ENCODE data around the gene ACAP1. TPM values are rescaled to one million over a fixed set of nuclear protein-coding genes. Genes with fewer than 3 reads are reported as not detected.

ACAP1 gene, protein sequence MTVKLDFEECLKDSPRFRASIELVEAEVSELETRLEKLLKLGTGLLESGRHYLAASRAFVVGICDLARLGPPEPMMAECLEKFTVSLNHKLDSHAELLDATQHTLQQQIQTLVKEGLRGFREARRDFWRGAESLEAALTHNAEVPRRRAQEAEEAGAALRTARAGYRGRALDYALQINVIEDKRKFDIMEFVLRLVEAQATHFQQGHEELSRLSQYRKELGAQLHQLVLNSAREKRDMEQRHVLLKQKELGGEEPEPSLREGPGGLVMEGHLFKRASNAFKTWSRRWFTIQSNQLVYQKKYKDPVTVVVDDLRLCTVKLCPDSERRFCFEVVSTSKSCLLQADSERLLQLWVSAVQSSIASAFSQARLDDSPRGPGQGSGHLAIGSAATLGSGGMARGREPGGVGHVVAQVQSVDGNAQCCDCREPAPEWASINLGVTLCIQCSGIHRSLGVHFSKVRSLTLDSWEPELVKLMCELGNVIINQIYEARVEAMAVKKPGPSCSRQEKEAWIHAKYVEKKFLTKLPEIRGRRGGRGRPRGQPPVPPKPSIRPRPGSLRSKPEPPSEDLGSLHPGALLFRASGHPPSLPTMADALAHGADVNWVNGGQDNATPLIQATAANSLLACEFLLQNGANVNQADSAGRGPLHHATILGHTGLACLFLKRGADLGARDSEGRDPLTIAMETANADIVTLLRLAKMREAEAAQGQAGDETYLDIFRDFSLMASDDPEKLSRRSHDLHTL
- total RNA-seq, result 0.50 and 1.2 TPM in 2 replicates

DNA sequence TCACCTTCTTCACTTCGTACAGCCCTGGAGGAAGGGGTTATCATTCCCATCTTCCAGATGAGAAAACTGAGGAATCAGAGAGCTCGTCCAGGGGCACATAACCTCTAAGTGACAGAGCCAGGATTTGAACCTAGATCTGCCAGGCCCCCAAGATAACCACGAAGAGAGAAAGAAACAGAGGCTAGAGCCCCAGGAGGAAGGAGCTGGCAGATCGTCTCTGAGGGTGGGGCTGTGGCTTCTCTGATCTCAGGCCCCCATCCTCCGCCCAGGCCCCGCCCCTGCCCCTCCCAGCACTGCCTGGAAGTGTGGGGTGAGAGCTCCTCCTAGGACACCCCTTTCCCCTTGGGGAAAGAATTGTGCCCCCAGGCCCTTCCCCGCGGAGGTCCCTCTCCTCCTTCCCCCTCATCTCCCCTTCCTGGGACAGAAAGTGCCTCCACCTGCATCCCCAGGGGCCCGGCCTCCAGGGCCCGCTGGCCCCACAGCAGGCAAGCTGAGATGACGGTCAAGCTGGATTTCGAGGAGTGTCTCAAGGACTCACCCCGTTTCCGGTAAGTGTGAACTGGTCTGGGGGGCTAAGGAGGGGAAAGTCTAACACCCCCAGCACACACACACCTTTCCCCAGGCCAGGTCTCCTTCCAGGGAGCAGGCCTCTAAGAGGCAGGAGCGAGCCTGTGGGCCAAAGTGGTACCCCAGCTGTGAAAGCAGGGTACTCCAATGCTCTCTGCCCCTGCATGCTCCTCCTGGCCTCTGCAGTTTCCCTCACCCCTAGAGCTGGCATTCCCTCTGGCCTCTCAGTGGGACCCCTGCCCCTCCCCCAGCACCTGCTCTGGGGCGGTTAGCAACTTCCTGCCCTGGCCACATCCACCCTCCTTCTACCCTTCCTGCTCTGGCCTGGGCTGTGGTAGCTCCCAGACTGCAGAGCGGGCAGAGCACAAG, at the start of gene ACAP1:
TSS of gene ACAP1 (plus strand) at position 290 of the 936 bp plus-strand sequence. CDS start at position 496, 206 bp downstream.

DNA sequence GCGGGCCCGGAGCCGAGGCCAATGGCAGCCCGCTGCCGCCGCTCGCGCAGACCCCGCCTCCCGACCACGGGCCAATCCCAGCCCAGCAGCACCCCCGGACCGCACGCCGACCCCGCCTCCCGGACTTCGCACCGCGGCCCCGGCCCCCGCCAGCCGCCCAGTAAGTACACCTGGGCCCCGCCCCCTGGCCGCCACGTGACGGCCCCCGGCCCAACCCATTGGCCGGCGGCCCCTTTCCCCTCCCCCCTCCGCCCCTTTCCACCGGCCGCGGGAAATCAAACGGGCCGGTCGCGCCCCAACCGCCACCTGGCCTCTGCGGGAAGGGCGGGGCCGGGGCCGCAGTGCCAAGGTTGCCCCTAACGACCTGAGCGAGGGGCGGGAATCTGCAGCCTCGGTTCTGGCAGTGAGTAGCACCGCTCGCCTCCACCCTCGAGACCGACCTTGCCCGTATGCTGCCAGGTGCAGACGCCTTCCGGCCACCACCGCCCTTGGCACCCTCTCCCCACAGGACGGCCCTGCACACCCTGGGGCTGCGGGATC, 41.6 kb upstream of the ACAP1 start, which contains the start of gene YBX2:
TSS of gene YBX2 (minus strand) at position 26 of the 540 bp plus-strand sequence. CDS start 139 bp downstream, outside the sequence.

DNA sequence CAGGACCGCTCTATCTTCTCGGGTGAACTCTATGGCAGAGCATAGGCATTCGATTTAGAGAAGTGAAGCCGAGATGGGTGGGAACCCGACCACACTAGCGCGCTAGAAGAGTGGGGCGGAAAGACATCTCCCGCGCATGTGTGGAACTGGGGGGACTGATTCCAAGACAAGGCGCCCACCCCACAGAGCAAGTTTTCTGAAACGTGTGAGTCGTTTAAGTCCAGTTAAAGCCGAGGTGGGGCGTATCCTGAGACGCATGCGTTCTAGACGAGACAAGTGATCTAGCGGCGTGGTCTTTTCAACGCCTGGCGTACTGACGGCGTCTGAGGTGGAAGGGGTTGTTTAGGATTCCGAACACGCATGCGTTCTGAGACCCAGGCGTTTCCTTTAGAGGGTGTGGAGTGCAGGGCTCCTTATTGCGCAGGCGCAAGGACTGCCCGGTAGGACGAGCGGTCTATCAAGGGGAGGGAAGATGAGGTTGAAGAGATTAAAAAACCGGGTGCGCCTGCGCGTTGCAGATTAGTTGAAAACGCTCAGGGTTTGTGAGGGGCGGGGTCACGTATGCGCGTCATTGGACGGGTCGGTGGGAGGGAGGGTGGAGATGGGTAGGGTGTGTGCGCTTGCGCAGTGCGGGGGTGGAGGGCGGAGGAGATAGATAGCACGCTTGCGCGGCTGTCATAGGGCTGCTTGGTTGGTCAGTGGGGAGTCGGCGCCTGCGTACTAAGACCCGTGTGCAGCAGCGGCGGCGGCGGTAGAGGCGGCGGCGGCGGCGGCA, 29.2 kb upstream of the ACAP1 start, which contains the start of gene EIF5A:
TSS of gene EIF5A (plus strand) at position 718 of the 775 bp plus-strand sequence. CDS start 2,008 bp downstream, outside the sequence.

DNA sequence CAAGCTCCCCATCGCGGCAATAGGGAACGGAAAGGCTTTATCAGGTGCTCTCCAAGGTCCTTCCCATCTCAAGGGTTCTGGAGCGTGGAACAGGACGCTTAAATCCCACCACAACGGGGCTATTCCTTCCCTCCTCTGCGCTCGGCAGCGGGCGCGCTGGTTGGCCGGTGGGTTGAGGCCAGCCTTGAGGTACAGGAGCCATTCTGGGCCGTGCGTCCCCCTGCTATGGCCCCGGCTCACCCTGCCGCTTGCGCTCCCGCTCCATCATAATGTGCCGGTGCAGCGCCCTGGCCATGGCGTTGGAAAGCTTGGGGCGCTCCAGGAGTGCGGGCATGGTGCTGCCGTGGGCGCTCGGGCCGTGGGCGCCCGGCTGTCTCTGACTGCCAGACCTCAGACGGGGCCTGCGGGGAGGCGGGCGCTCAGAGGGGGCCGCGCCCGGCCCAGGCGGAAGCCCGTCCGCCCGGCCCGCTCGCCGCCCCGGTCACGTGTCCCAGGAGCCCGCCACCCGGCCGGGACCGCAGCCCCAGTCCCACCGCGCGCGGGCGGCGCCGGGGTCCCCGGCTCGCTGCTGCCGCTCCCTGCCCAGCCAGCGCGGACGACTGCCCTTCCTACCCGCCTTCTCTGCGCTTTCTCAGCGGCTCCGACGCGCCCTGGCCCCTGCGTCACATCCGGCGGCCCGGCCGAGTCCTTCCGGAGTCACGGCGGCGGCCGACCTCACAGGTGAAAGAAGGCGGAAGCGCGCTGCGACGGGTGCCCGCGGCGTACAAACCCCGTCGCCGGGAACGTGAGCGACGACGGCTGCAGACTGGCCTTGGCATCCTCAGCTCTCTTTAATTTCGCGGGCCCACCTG, 21.4 kb upstream of the ACAP1 start, which contains the start of gene GPS2:
TSS of gene GPS2 (minus strand) at position 642 of the 851 bp plus-strand sequence. CDS start at position 334, 308 bp downstream.

DNA sequence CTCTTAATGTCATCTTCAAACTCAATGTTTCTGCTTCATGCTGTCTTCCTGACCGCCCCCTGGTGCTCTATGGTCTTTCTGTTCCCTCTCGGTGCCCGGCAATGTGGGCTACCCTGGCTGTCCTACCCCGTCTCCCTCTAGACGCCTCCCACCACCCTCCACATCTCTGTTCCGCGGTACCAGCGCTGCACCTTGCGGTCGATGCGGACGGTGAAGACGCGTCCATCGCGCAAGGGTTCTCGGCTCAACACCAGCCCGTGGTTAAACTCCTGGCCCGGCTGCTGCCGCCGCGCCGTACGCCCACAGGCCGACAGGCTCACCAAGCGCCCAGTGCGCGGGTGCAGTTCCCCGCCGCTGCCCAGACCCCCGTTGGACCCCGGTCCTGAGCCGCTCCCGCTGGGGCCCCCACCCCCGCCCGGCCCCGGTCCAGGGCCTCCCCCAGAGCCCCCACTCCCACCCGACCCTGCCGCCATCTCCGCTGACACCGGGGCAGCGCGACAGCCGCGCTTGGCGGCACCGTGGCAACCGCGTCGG, 7.4 kb upstream of the ACAP1 start, which contains the start of gene NEURL4:
TSS of gene NEURL4 (minus strand) at position 496 of the 534 bp plus-strand sequence. CDS start at position 473, 23 bp downstream.

DNA sequence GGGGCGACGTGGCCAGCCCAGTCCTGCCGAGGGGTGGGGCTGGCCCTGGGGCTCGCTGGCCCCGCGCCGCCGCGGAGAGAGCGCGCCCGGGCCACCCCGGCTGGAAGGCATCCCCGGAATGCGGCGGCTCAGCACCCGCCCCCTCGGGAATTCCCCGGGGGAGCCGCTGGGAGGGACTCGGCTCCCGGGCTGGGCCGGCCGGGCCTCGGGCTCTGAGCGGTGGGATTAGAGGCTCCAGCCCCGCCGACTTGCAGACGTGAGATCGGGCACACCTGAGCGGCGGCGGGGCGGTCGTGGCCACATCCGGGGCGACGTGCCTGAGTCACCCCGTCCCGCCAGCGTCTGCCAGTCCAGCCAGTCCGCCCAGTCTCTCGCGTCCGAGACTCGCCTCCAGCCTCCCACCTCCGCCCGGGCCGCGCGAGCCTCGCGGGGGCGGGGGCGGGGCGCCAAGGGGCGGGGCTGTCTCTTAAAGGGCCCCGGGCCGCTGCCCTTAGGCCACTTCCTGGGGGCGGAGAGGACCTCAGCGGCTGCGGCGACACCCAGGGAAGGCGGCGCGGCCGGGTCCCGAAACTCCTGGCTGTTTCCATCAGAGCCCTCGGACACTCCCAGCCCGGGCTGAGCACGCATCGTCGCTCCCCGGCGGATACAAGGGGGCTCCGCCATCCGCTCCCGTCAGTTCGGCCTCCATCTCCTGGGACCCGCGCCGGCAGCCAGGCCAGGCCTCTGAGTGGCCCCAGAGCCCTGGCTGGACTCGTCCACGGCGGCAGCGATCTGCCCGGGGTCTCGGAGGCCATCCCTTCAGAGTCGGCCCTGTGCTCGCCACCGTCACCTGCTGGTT, 15.6 kb downstream of the ACAP1 start, which contains the start of gene KCTD11:
TSS of gene KCTD11 (plus strand) at position 498 of the 838 bp plus-strand sequence.

DNA sequence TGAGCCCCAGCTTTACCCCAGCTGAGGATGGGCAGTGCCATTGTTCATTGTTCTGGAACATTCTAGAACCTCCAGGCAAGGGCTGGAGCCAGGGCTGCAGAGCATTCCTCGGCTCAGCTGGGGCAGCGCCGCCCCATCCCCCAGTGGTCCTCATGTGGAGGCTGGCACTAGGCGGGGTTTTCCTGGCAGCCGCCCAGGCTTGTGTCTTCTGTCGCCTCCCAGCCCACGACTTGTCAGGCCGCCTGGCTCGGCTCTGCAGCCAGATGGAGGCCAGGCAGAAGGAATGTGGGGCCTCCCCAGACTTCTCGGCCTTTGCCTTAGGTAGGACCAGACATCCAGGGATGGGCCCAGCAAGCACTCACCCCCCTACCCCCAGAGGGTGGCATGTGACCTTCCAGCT, 18.7 kb downstream of the ACAP1 start, which contains the start of gene TMEM95:
TSS of gene TMEM95 (plus strand) at position 104 of the 400 bp plus-strand sequence. CDS start at position 153, 49 bp downstream.

DNA sequence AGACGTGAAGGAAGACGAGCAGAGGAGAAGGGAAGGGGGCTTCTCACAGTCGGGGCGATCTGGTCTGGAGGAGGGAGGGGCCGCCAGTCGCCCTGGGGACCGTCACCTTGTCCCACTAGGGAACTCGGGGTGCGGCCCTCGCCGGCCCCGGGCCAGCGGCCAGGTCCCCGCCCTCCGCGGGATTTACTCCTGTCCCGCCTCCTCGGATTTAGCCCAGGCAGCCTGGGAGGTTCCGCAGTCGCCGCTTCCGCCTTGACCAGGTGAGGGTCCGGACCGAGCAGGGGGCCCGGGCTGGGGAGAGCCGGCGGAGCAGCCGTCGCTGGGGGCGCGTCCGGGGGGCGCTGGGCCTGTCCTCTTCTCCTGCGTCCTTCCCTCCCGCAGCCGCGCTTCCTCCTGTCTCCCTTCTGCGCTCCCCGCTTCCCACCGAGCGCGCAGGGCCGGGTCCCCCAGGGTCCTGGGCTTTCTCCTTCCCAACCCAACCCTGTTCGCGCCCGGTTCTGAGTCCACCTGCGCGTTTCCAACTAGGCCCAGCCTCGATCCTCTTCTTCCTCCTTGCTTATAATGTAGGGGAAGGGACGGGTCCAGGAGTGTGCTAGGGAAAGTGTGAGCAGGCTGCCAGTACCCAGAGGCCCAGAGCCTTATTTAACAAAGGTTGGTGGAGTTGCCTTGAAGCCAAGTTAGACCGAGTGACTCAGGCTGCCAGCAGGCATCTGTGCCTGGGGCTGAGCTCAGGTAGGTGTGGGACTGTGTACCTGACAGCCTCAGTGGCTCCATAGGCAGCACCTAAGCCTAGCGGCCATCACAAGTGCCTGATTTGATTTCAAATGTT, 44.7 kb downstream of the ACAP1 start, which contains the start of gene TNK1:
TSS of gene TNK1 (plus strand) at position 235 of the 829 bp plus-strand sequence. CDS start 1,838 bp downstream, outside the sequence.

DNA sequence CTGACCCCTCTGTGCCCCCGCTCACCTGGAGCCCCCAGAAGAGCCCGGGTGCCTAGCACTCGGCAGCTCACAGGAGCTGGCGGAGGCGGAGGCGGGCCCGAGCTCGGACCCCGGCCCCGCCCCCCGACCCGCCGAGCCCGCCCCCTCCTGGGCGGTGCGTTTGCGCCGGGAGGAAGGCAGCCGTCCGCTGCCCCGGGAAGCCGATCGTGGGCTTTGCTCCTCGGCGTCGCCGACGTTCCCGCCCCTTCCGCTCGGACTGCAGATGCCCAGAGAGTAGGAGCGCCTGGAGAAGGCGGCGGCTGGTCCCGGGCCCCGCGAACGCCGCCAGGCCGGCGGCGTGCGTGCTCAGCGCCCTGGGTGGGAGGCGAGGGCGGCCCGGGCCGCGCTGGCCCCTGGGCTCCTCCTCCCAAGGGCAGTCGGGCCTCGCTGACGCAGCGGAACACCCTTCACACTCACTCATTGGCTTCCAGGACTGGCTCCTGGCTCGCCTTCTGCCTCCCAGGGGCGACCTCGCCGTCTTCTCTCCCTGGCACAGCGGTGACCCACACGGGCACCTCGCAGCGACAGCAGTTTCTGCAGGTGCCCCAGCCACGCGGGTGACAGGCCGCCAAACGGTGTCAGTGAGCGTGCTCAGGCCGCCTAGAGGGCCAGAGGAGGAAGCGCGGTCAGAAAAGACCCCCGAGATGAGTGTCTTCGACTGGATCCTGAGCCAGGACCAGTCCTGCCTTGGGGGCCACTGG, 58.3 kb downstream of the ACAP1 start, which contains the start of gene PLSCR3:
TSS of gene PLSCR3 (minus strand) at position 74 of the 740 bp plus-strand sequence. CDS start 415 bp downstream, outside the sequence.

Other genes starting within 250 kb of the ACAP1 start
- gene ASGR2, start 221.7 kb upstream of the ACAP1 start, total RNA-seq, result not detected in 2 replicates
- 0.34 and 1.2 TPM in 2 replicates for gene ASGR1, start 157.2 kb upstream of the ACAP1 start, total RNA-seq
- gene DLG4, start 116.7 kb upstream of the ACAP1 start, total RNA-seq, result 7.9 and 8.9 TPM in 2 replicates
- gene ACADVL, start 116.6 kb upstream of the ACAP1 start, total RNA-seq, result 179 and 194 TPM in 2 replicates
- 57.5 and 65.3 TPM in 2 replicates for gene DVL2, start 102.0 kb upstream of the ACAP1 start, total RNA-seq
- 41.5 and 42.4 TPM in 2 replicates for gene PHF23, start 97.1 kb upstream of the ACAP1 start, total RNA-seq
- gene GABARAP, start 94.1 kb upstream of the ACAP1 start, total RNA-seq, result 213 and 286 TPM in 2 replicates
- gene CTDNEP1, start 84.8 kb upstream of the ACAP1 start, total RNA-seq, result 58.0 and 67.5 TPM in 2 replicates
- gene ELP5, start 84.3 kb upstream of the ACAP1 start, total RNA-seq, result 37.8 and 40.9 TPM in 2 replicates
- 11.3 and 13.1 TPM in 2 replicates for gene CLDN7, start 74.1 kb upstream of the ACAP1 start, total RNA-seq
- 0.15 and 1.0 TPM in 2 replicates for gene SLC2A4, start 54.8 kb upstream of the ACAP1 start, total RNA-seq
- 0.34 TPM in 1 of 2 replicates, not detected in the other for gene YBX2, start 41.9 kb upstream of the ACAP1 start, total RNA-seq
- 783 and 934 TPM in 2 replicates for gene EIF5A, start 28.9 kb upstream of the ACAP1 start, total RNA-seq
- 70.6 and 96.3 TPM in 2 replicates for gene GPS2, start 21.2 kb upstream of the ACAP1 start, total RNA-seq
- 9.9 and 12.2 TPM in 2 replicates for gene NEURL4, start 7.2 kb upstream of the ACAP1 start, total RNA-seq
- gene KCTD11, start 15.6 kb downstream of the ACAP1 start, total RNA-seq, result 7.6 and 7.9 TPM in 2 replicates
- gene TMEM95, start 18.6 kb downstream of the ACAP1 start, total RNA-seq, result 0.15 TPM in 1 of 2 replicates, not detected in the other
- under 0.01 TPM in 1 of 2 replicates, not detected in the other for gene TNK1, start 44.6 kb downstream of the ACAP1 start, total RNA-seq
- 43.9 and 45.8 TPM in 2 replicates for gene PLSCR3, start 58.0 kb downstream of the ACAP1 start, total RNA-seq
- 213 and 214 TPM in 2 replicates for gene TMEM256, start 67.6 kb downstream of the ACAP1 start, total RNA-seq
- 9.1 and 10.3 TPM in 2 replicates for gene NLGN2, start 71.3 kb downstream of the ACAP1 start, total RNA-seq
- gene SPEM1, start 83.8 kb downstream of the ACAP1 start, total RNA-seq, result not detected in 2 replicates
- gene SPEM2, start 89.1 kb downstream of the ACAP1 start, total RNA-seq, result not detected in 2 replicates
- gene SPEM3, start 92.3 kb downstream of the ACAP1 start, total RNA-seq, result not detected in 2 replicates
- 2.2 and 3.5 TPM in 2 replicates for gene TMEM102, start 98.9 kb downstream of the ACAP1 start, total RNA-seq
- gene FGF11, start 103.0 kb downstream of the ACAP1 start, total RNA-seq, result 0.30 TPM in 1 of 2 replicates, not detected in the other
- gene CHRNB1, start 108.5 kb downstream of the ACAP1 start, total RNA-seq, result 2.0 and 3.6 TPM in 2 replicates
- 15.3 and 16.6 TPM in 2 replicates for gene ZBTB4, start 143.1 kb downstream of the ACAP1 start, total RNA-seq
- gene SLC35G6, start 144.9 kb downstream of the ACAP1 start, total RNA-seq, result not detected in 2 replicates
- 21.5 and 22.1 TPM in 2 replicates for gene POLR2A, start 147.8 kb downstream of the ACAP1 start, total RNA-seq
- 21.4 and 23.6 TPM in 2 replicates for gene TNFSF12, start 212.5 kb downstream of the ACAP1 start, total RNA-seq
- gene TNFSF13, start 222.2 kb downstream of the ACAP1 start, total RNA-seq, result 1.2 TPM in 2 replicates
- 70.2 and 87.8 TPM in 2 replicates for gene SENP3, start 225.4 kb downstream of the ACAP1 start, total RNA-seq
- 27.7 and 27.8 TPM in 2 replicates for gene CD68, start 243.1 kb downstream of the ACAP1 start, total RNA-seq
- 243 and 251 TPM in 2 replicates for gene MPDU1, start 247.3 kb downstream of the ACAP1 start, total RNA-seq

Data from bronchus fibroblast of lung (primary cell).